ENCODE measurements around the gene CSGALNACT2. TPM values are rescaled to one million over a fixed set of nuclear protein-coding genes. Genes with fewer than 3 reads are reported as not detected.

CSGALNACT2 gene
- total RNA-seq, 1 donor from 2014 or later, result 10.4 TPM

- no peak overlapping the region for H3K4me3 ChIP-seq (ENCODE audit: low read depth, low read length)
- no peak for DNase-seq (ENCODE audit: low read depth)
- TF ChIP-seq CTCF (conservative IDR thresholded peaks at IDR 0.05; ENCODE audit: low read depth, low read length), result no peak
These were observed 20.4 kb downstream of the CSGALNACT2 start for GRCh38 chr10:43158636-43159035.

GRCh38 chr10:43160046-43160920, 22.0 kb downstream of the CSGALNACT2 start:
- TF ChIP-seq CTCF (conservative IDR thresholded peaks at IDR 0.05; ENCODE audit: low read depth, low read length), result no peak
- no peak for DNase-seq (ENCODE audit: low read depth)

GRCh38 chr10:43160921-43161255, 22.6 kb downstream of the CSGALNACT2 start:
- DNase-seq (ENCODE audit: low read depth), result peak; percentile 55
- H3K4me3 ChIP-seq (ENCODE audit: low read depth, low read length), result no peak overlapping the region
- no peak for TF ChIP-seq CTCF (conservative IDR thresholded peaks at IDR 0.05; ENCODE audit: low read depth, low read length)

More at GRCh38 chr10:43160046-43160920, 22.0 kb downstream of the CSGALNACT2 start:
- no peak overlapping the region for H3K4me3 ChIP-seq (ENCODE audit: low read depth, low read length)

GRCh38 chr10:43162604-43163003, 24.4 kb downstream of the CSGALNACT2 start:
- H3K4me3 ChIP-seq (ENCODE audit: low read depth, low read length), result no peak overlapping the region
- TF ChIP-seq CTCF (conservative IDR thresholded peaks at IDR 0.05; ENCODE audit: low read depth, low read length), result no peak
- DNase-seq (ENCODE audit: low read depth), result no peak

GRCh38 chr10:43166207-43166879, 28.1 kb downstream of the CSGALNACT2 start:
- TF ChIP-seq CTCF (conservative IDR thresholded peaks at IDR 0.05; ENCODE audit: low read depth, low read length), result no peak
- H3K4me3 ChIP-seq (ENCODE audit: low read depth, low read length), result no peak overlapping the region
- DNase-seq (ENCODE audit: low read depth), result no peak

GRCh38 chr10:43166880-43167497, 28.7 kb downstream of the CSGALNACT2 start:
- H3K4me3 ChIP-seq (ENCODE audit: low read depth, low read length), result no peak overlapping the region
- no peak for DNase-seq (ENCODE audit: low read depth)
- TF ChIP-seq CTCF (conservative IDR thresholded peaks at IDR 0.05; ENCODE audit: low read depth, low read length), result no peak

Measured in epithelial cell of proximal tubule (primary cell).